IPS-15b (cell line): Measurements from ENCODE around the gene ABHD6.
"Not testable (repeated sequence)": the region's sequence is repeated elsewhere in the genome, so short reads cannot be mapped to it uniquely, and the experiment has no call there.

Experiments
- H3K27me3 ChIP-seq: one replicate; pipeline ENCODE4 v1.6.1; 2013; ENCODE audit warnings: low read length; ENCODE audit not compliant: control insufficient read depth, insufficient read depth
- H3K36me3 ChIP-seq: one replicate; pipeline ENCODE4 v1.6.1; 2013; ENCODE audit warnings: low read length; ENCODE audit not compliant: control insufficient read depth, insufficient read depth
- H3K4me1 ChIP-seq: one replicate; pipeline ENCODE4 v1.6.1; 2013; ENCODE audit warnings: mild to moderate bottlenecking, low read length; ENCODE audit not compliant: control insufficient read depth, insufficient read depth
- H3K4me3 ChIP-seq: one replicate; pipeline ENCODE4 v1.5.1; 2013; ENCODE audit warnings: low read depth, low read length
- H3K9ac ChIP-seq: one replicate; pipeline ENCODE4 v1.6.1; 2013; ENCODE audit warnings: low read depth, mild to moderate bottlenecking, low read length
- H3K9me3 ChIP-seq: one replicate; pipeline ENCODE4 v1.6.1; 2013; ENCODE audit warnings: mild to moderate bottlenecking, low read length; ENCODE audit not compliant: control insufficient read depth, insufficient read depth

ABHD6 gene

DNA sequence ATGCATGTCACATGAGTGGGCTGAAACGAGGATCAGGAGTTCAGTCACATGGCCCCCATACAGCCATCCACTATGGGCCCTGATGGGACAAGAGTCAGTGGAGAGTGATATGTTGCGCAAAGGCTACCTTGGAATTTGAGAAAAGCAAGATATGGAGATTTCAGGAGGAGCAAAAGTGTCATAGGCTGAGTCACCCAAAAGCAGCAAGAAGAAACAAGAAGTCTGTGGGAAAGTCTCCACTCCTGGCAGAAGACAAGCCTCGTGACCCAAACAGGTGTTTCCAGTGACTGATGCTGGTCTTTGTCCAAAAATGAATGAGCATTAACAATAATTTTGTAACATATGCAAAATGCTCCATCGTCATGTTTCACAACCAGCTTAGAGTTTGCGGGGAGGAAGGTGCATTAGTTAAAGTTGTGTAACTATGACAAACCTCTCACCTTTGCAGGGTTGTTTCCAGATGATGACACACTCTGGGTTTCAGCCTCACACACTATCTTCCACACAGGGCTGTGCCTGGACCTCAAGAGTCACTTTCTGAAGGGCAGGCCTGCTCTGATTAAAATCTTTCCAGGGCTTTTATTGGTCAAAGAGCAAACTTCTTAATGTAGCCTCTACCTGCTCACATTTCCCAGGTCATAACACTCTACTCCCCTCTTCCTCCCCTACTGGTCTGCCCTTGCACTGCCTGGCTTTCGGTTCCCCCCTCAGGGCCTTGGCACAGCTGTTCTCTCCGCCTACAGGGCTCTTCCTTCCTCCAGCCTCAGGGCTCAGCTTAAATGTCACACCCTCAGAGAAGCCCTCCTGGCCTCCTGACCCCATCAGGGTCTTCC lies 22.9 kb upstream of the ABHD6 start:
- H3K9ac ChIP-seq = no peak overlapping the region
- no peaks in the 10 kb centered on the region for H3K4me1 ChIP-seq

DNA sequence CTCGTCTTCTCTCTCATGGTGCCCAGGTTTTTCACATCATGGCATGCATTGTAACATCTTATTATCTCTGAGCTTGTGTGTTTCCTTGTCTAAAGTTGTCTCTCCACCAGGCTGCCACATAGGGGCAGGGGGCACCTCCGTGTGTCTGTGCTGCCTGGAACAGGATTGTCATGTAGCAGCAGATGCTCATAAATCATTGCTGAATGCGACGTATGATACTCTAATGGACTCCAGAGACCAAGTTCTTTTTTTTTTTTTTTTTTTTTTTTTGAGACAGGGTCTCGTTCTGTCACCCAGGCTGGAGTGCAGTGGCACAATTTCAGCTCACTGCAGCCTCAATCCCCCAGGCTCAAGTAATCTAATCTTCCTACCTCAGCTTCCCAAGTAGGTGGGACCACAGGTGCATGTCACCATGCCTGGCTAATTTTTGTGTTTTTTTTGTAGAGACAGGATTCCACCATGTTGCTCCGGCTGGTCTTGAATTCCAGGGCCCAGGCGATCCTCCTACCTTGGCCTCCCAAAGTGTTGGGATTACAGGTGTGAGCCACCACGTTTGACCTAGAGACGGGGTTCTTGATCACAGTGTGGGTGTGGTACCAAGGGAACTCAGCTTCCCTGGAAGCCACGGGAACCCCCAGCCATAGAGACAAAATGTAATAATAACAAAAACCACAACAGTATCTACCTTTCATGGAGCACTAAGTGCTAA lies 22.1 kb upstream of the ABHD6 start:
- H3K9ac ChIP-seq = no peak overlapping the region
- no peak overlapping the region for H3K4me3 ChIP-seq

More for the DNA sequence above, 22.9 kb upstream of the ABHD6 start:
- Histone ChIP-seq H3K27me3 (no peaks in the 10 kb centered on the region), H3K36me3 (no peaks in the 10 kb centered on the region), H3K4me3 (no peak overlapping the region), H3K9me3 (no peaks in the 10 kb centered on the region)

DNA sequence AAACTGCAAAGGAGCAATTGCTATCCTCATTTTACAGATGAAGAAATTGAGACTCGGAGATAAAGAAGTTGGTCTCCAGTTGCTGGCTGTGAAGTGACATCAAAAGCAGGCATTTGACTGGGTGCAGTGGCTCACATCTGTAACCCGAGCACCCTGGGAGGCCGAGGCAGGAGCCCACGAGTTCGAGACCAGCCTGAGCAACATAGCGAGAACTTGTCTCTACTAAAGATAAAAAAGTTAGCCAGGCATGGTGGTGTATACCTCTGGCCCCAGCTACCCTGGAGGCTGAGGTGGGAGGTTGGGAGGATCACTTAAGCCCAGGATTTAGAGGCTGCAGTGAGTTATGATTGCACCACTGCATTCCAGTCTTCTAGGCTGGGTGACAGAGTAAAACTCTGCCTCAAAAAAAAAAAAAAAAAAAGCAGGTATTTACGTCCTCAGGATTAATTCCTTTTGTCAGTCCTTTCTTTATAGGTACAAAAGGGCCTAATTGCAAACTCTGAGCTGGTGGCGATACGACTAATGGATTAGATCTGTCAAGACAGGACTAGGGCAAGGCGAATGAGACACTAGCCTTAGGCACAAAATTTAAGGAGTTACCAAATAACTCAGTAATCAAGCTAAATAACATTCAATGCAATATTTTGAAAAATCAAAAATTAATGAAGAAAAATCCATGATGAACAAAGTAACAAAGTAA lies 20.9 kb upstream of the ABHD6 start:
- Histone ChIP-seq H3K27me3 (no peaks in the 10 kb centered on the region), H3K9me3 (no peaks in the 10 kb centered on the region), H3K4me3 (no peak overlapping the region), H3K36me3 (no peaks in the 10 kb centered on the region), H3K4me1 (no peaks in the 10 kb centered on the region), H3K9ac (no peak overlapping the region)

More for the DNA sequence above, 22.1 kb upstream of the ABHD6 start:
- Histone ChIP-seq H3K4me1 (no peaks in the 10 kb centered on the region), H3K9me3 (no peaks in the 10 kb centered on the region), H3K36me3 (no peaks in the 10 kb centered on the region), H3K27me3 (no peaks in the 10 kb centered on the region)

DNA sequence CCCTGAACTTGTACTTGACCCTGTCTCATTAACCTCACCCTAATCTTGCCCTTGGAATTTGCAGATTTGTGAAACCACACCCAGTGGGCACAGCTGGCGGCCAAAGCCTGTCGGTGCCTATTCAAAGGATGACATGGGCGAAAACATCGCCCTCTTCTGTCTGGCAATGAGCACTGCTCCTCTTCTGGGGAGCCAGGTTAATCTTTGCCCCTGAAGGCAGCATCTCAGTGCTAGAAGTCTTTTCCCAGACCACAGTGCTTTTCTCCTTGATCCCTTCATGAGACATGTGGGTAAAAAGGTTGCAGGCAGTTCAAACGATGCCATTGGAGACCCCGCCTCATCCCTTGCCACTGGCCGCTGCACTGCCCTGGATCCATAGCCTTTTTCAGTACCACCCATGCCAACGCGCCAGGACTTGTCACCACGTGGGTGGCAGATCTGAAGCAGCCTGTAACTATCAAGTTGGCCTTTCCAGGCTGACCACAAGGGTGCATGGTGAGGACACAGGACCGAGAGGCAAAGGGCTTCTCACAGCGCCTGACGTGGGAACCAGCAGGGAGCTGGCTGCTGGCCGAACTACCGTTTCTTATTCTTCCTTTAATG lies 20.3 kb upstream of the ABHD6 start:
- Histone ChIP-seq H3K4me1 (no peaks in the 10 kb centered on the region), H3K9ac (no peak overlapping the region), H3K4me3 (peak overlapping the region; percentile 20)

DNA sequence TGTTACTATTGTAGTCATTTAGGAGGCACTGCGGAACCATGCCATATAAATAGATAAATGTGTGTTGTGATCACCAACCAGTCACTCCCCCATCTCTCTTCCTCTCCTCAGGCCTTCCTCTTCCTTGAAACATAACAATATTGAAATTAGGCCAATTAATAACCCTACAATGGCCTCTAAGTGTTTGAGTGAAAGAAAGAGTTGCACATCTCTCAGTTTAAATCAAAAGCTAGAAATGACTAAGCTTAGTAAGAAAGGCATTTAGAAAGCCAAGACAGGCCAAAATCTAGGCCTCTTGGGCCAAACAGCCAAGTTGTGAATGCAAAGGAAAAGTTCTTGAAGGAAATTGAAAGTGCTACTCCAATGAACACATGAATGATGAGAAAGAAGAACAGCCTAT lies 18.7 kb upstream of the ABHD6 start:
- Histone ChIP-seq H3K4me3 (no peak overlapping the region), H3K36me3 (no peaks in the 10 kb centered on the region), H3K9me3 (no peaks in the 10 kb centered on the region), H3K4me1 (no peaks in the 10 kb centered on the region), H3K27me3 (no peaks in the 10 kb centered on the region), H3K9ac (no peak overlapping the region)

More for the DNA sequence above, 20.3 kb upstream of the ABHD6 start:
- no peaks in the 10 kb centered on the region for H3K9me3 ChIP-seq
- H3K27me3 ChIP-seq = no peaks in the 10 kb centered on the region
- H3K36me3 ChIP-seq = no peaks in the 10 kb centered on the region

DNA sequence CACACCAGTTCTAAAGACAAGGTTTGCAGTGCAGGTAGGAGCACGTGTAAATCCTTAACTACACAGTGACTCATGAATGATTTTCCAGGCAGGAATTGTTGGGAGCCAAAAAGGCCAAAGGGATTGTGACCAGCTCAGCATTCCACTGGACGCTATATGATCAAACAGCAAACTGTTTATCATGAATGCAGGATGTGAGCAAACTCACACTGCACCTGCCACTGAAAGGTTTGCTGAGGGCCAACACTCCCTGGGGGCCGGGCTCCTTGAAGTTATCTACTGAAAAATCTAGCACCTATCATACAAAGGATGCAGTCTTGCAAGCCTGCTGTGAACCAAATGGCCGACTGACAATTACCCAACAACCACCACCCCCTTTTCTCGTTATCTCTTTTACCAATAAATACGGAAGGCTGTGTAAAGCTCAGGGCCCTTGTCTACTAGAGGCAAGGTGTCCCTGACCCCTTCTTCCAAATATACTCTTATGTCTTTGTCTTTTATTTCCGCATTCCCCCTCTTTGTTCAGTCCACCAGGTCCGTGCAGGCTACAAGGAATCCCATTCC lies 15.3 kb upstream of the ABHD6 start:
- Histone ChIP-seq H3K4me3 (no peak overlapping the region), H3K4me1 (no peaks in the 10 kb centered on the region), H3K36me3 (no peaks in the 10 kb centered on the region), H3K9me3 (no peaks in the 10 kb centered on the region), H3K27me3 (no peaks in the 10 kb centered on the region), H3K9ac (no peak overlapping the region)

DNA sequence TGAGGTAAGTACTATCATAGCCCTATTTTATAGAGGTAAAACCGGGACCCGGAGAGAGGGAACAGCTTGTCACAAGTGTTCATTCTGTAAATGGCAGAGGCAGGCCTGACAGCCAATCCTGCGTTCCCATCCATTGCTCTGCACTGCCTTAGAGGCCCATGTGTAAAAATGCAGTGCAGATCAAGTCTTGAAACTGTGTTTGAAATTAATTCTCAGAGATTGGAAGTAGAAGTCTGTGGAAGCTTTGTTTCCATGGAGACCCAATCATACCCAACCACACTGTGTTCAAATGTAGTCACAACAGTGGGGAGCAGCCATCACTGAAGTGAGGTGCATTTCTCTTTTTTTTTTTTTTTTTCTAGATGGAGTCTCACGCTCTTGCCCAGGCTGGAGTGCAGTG lies 13.7 kb upstream of the ABHD6 start:
- Histone ChIP-seq H3K4me1 (no peaks in the 10 kb centered on the region), H3K9ac (no peak overlapping the region), H3K27me3 (no peaks in the 10 kb centered on the region), H3K4me3 (no peak overlapping the region), H3K9me3 (no peaks in the 10 kb centered on the region), H3K36me3 (no peaks in the 10 kb centered on the region)

DNA sequence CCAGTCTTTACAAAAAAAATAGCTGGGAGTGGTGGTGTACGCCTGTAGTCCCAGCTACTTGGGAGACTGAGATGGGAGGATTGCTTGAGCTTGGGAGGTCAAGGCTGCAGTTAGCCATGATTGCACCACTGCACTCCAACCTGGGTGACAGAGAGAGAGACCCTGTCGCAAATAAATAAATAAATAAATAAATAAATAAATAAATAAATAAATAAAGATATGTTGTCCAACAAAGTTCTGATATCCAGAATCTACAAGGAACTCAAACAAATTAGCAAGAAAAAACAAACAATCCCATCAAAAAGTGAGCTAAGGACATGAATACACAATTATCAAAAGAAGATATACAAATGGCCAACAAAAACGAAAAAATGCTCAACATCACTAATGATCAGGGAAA lies 9.7 kb upstream of the ABHD6 start:
- not testable (repeated sequence) for H3K4me3 ChIP-seq, H3K9me3 ChIP-seq, H3K9ac ChIP-seq, H3K36me3 ChIP-seq, H3K4me1 ChIP-seq, H3K27me3 ChIP-seq

DNA sequence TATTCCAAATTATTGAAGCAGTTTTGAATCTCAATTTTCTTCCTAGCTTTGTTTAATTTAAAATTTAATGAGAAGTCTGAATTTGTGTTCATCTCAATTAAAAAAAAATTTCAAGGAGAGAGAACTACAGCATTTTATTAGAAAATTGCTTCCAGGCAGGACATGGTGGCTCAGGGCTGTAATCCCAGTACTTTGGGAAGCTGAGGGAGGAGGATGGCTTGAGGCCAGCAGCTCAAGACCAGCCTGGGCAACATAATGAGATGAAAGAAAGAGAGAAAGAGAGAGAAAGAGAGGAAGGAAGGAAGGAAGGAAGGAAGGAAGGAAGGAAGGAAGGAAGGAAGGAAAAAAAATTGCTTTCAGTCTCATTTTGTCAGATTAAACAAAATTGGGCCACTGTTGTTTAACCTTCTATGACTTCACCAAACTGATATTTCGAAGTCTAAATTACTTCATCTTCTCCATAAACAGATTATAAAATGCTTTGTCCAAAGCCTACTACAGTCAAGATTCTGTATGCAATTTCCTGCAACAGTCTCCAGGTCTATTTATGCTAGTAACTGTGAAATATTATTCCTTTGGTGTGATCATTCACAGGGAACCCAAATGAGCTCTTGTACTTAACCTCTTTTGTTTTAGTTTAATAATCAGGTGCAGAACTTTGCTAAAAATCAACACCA lies 6.6 kb upstream of the ABHD6 start:
- Histone ChIP-seq H3K36me3 (no peaks in the 10 kb centered on the region), H3K4me1 (no peaks in the 10 kb centered on the region), H3K9me3 (no peaks in the 10 kb centered on the region), H3K9ac (no peak overlapping the region), H3K27me3 (peaks cover 20% of the 10 kb centered on the region), H3K4me3 (no peak overlapping the region)

DNA sequence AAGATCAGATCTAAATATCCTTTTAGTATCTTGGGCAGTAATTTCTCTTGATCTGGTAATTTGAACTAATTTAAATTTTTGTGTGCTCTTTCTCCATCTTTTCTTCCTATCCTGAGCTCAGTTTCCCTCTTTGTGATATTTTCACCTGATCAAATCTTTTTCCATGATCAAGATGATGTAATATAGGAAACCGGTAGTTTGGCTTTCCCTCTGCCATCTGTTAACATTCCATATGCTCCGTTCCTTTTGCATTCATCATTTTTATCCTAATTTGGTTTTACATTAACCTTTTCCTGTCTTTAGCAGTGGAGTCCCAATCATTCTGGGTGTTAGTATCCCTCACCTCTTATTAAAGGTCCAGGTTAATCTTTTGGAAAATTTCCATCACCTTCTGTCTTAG lies 5.9 kb upstream of the ABHD6 start:
- H3K27me3 ChIP-seq = peaks cover 26% of the 10 kb centered on the region

DNA sequence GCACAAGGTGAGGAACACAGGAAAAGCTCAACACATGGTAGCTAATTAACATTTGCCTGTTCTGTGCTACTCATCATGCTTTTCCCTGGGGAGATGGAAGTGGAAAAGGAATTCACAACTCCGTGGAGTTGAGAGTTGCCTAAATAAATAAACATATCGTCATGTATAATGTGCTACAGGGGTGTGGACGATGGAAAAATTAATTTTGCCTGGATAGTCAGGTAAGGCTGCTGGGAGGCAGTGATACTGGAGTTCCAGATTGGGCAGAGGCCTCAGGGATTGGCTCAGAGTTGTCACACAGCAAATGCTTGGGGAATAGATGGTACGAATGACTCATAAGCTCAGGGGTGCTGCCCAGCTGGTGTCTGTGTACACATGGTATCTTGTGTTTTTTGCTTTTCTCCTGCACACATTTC lies 3.1 kb upstream of the ABHD6 start:
- Histone ChIP-seq H3K4me1 (no peaks in the 10 kb centered on the region), H3K27me3 (peaks cover 40% of the 10 kb centered on the region), H3K36me3 (no peaks in the 10 kb centered on the region), H3K9me3 (no peaks in the 10 kb centered on the region), H3K9ac (no peak overlapping the region), H3K4me3 (no peak overlapping the region)

More for the DNA sequence above, 5.9 kb upstream of the ABHD6 start:
- Histone ChIP-seq H3K9me3 (no peaks in the 10 kb centered on the region), H3K4me3 (no peak overlapping the region), H3K36me3 (no peaks in the 10 kb centered on the region), H3K9ac (no peak overlapping the region), H3K4me1 (no peaks in the 10 kb centered on the region)
